Natural killer cell (primary cell): Measurements from ENCODE around the gene DENND5A. TPM values are rescaled to one million over a fixed set of nuclear protein-coding genes. Genes with fewer than 3 reads are reported as not detected.
A peak's percentile ranks its signal among the peaks of the same experiment; 100 is the strongest.

Source experiments
- ATAC-seq, 3 donors: fragments of 150-1000 bp in 2 of 3; fragments of 200-7000 bp in 1 of 3; cut with Tn5 transposase; 1 replicate in 1 of 3; 2 replicates in 2 of 3; pipeline ENCODE4 v1.10.0; 2021; ENCODE audit warnings: mild to moderate bottlenecking in 2 of 3, moderate library complexity in 2 of 3
- DNase-seq, 2 donors: peaks; one replicate each; pipeline versions ENCODE4 v3.0.0 to v3.0.0-alpha.2; 2013 to 2021; ENCODE audit warnings: mixed read lengths in 1 of 2
- H3K27ac ChIP-seq: one replicate; pipeline ENCODE4 v1.5.1; 2013; ENCODE audit warnings: mild to moderate bottlenecking, low read length
- H3K27me3 ChIP-seq: one replicate; pipeline ENCODE4 v1.6.1; 2013; ENCODE audit warnings: low read length; ENCODE audit not compliant: control insufficient read depth, insufficient read depth
- H3K36me3 ChIP-seq: one replicate; pipeline ENCODE4 v1.6.1; 2013; ENCODE audit warnings: low read length; ENCODE audit not compliant: control insufficient read depth, insufficient read depth
- H3K4me1 ChIP-seq: one replicate; pipeline ENCODE4 v1.6.1; 2013; ENCODE audit warnings: low read length; ENCODE audit not compliant: control insufficient read depth, insufficient read depth
- H3K4me3 ChIP-seq: one replicate; pipeline ENCODE4 v1.5.1; 2013; ENCODE audit warnings: low read length
- H3K9me3 ChIP-seq: one replicate; pipeline ENCODE4 v1.6.1; 2013; ENCODE audit warnings: low read length; ENCODE audit not compliant: control insufficient read depth, insufficient read depth
- H3K27ac Mint-ChIP-seq, 2 donors: one replicate each; pipeline ENCODE4 v1.8.0; 2022; ENCODE audit warnings: mild to moderate bottlenecking in 2 of 2, mixed read lengths in 2 of 2, moderate library complexity in 1 of 2
- H3K27me3 Mint-ChIP-seq, 2 donors: one replicate each; pipeline ENCODE4 v1.8.0; 2022; ENCODE audit warnings: low read depth in 2 of 2, mixed read lengths in 2 of 2
- H3K36me3 Mint-ChIP-seq: one replicate; pipeline ENCODE4 v1.8.0; 2022; ENCODE audit warnings: mixed read lengths
- H3K4me1 Mint-ChIP-seq, 2 donors: one replicate each; pipeline ENCODE4 v1.8.0; 2022; ENCODE audit warnings: mixed read lengths in 2 of 2
- H3K4me3 Mint-ChIP-seq: one replicate; pipeline ENCODE4 v1.8.0; 2022; ENCODE audit warnings: mild to moderate bottlenecking, moderate library complexity, mixed read lengths
- H3K9me3 Mint-ChIP-seq, 2 donors: one replicate each; pipeline ENCODE4 v1.8.0; 2022; ENCODE audit warnings: mixed read lengths in 2 of 2
- whole genome bisulfite sequencing: methylation state at CpG from one replicate; pipeline ENCODE4 v1.1.7; 2013; ENCODE audit warnings: missing lambda C conversion rate; ENCODE audit not compliant: insufficient coverage; 5-methylcytosine and 5-hydroxymethylcytosine counted together
- intact Hi-C: fragments of 100-400 bp; cut with micrococcal nuclease; formaldehyde crosslinking; loops from one replicate; pipeline ENCODE4 v1.14.2; 2022
- total RNA-seq, 4 donors: library from RNA; stranded (reverse); fragments of 120-200 nt in 1 of 4; gene quantifications; one replicate each; pipeline versions ENCODE4 v1.2.3 to v1.2.4, GENCODE V29; 2013 to 2022
- TF ChIP-seq, protein P1 (sequence below): fragments of 200-600 bp; IDR thresholded peaks from one replicate; pipeline ENCODE4 v1.8.0; 2022; ENCODE audit warnings: antibody characterized with exemption

DENND5A gene
- total RNA-seq, 3 donors from 2014 or later (not counting 1 experiment from before 2014, with no cell fraction given), result 23.8 to 42.5 (median 38.7) TPM

DNA sequence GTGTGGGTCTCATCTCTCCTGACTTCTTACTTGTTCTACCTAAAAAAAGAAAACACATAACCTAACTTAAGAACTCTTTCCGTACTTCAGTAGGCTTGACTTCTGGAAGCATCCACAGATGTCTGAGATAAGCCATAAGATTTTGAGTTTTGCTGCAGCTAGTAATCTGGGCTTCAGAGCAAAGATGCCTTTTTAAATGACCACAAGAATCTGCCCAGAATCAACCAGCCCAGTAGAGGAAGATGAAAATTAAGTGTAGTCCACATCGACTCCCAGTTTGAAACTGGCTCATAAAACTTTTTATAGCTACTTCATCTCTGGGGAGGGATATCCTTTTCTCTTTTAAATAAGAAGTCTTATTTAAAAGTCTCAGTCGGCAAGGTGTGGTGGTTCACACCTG is 10.7 kb downstream of the DENND5A start:
- H3K27ac Mint-ChIP-seq, result no peak overlapping the region

DNA sequence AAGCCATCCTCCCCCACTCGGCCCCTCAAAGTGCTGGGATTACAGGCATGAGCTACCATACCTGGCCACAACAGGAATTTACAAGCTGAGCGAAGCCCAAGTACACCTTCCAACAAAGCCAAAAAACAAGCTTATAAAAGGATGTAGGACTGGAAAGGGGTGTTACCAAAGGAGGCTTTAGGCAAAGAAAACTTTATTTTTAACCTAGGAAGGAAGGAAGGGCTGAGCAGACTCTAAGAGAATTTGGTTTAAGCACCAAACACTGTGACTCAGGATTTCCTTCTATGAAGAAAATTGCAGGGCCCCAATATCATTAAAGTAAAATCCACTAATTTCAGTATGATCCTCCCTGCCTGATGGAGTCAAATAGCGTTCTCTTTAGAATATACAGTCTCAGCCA is 12.1 kb downstream of the DENND5A start:
- Histone ChIP-seq H3K27me3 (no peaks in the 10 kb centered on the region), H3K4me3 (no peak overlapping the region), H3K9me3 (no peaks in the 10 kb centered on the region), H3K27ac (no peak overlapping the region), H3K36me3 (no peaks in the 10 kb centered on the region), H3K4me1 (peaks cover 15% of the 10 kb centered on the region)
- WGBS, result 40% methylated on average over 2 of the region's 3 CpGs
- intact Hi-C loops, result no loop called here
- TF ChIP-seq, protein P1, sequence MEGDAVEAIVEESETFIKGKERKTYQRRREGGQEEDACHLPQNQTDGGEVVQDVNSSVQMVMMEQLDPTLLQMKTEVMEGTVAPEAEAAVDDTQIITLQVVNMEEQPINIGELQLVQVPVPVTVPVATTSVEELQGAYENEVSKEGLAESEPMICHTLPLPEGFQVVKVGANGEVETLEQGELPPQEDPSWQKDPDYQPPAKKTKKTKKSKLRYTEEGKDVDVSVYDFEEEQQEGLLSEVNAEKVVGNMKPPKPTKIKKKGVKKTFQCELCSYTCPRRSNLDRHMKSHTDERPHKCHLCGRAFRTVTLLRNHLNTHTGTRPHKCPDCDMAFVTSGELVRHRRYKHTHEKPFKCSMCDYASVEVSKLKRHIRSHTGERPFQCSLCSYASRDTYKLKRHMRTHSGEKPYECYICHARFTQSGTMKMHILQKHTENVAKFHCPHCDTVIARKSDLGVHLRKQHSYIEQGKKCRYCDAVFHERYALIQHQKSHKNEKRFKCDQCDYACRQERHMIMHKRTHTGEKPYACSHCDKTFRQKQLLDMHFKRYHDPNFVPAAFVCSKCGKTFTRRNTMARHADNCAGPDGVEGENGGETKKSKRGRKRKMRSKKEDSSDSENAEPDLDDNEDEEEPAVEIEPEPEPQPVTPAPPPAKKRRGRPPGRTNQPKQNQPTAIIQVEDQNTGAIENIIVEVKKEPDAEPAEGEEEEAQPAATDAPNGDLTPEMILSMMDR, result no peak
- no peaks in the 10 kb centered on the region for H3K27me3 Mint-ChIP-seq
- no peak for DNase-seq
- no peak overlapping the region for H3K4me3 Mint-ChIP-seq
- no peak for ATAC-seq
- peaks cover 10 to 16% of the 10 kb centered on the region in 2 donors for H3K4me1 Mint-ChIP-seq
- H3K36me3 Mint-ChIP-seq, result no peaks in the 10 kb centered on the region
- H3K27ac Mint-ChIP-seq, result no peak overlapping the region
- no peaks in the 10 kb centered on the region for H3K9me3 Mint-ChIP-seq

More for the DNA sequence above, 10.7 kb downstream of the DENND5A start:
- intact Hi-C loops, result no loop called here
- no peaks in the 10 kb centered on the region for H3K36me3 Mint-ChIP-seq
- H3K4me3 Mint-ChIP-seq, result no peak overlapping the region
- Histone ChIP-seq H3K36me3 (no peaks in the 10 kb centered on the region), H3K9me3 (no peaks in the 10 kb centered on the region), H3K27ac (no peak overlapping the region), H3K4me1 (peaks cover 12% of the 10 kb centered on the region), H3K4me3 (no peak overlapping the region), H3K27me3 (no peaks in the 10 kb centered on the region)
- WGBS, result 88% methylated on average over 3 of the region's 3 CpGs
- H3K4me1 Mint-ChIP-seq, result peaks cover 10 to 16% of the 10 kb centered on the region in 2 donors
- no peak for DNase-seq
- TF ChIP-seq, protein P1, result no peak
- H3K9me3 Mint-ChIP-seq, result no peaks in the 10 kb centered on the region
- no peaks in the 10 kb centered on the region for H3K27me3 Mint-ChIP-seq
- no peak for ATAC-seq

DNA sequence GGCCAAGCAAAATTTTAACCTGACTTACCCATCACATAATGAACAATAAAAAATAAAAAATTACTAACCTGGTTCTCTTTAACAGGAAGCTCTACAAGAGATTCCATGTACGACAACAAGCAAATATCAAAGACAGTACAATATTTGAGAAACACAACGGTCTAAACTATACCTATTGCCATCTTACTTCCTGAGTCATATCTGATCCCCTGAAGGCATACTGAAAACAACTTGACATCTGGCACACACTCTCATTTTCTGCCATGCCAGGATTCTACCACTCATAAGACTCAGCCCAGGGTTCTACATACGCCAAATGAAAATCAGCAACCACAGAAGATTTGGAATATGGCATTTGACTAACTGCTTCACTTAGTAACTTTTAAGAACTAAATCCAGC is 13.8 kb downstream of the DENND5A start:
- Histone ChIP-seq H3K36me3 (no peaks in the 10 kb centered on the region), H3K9me3 (no peaks in the 10 kb centered on the region), H3K4me1 (peaks cover 16% of the 10 kb centered on the region), H3K27me3 (no peaks in the 10 kb centered on the region), H3K27ac (no peak overlapping the region), H3K4me3 (no peak overlapping the region)
- H3K9me3 Mint-ChIP-seq, result no peaks in the 10 kb centered on the region
- 67% methylated on average over 3 of the region's 3 CpGs for WGBS
- peak overlapping the region; percentile 42 for H3K4me3 Mint-ChIP-seq
- peaks cover 10 to 16% of the 10 kb centered on the region in 2 donors for H3K4me1 Mint-ChIP-seq
- H3K27me3 Mint-ChIP-seq, result no peaks in the 10 kb centered on the region
- intact Hi-C loops, result no loop called here
- no peaks in the 10 kb centered on the region for H3K36me3 Mint-ChIP-seq
- H3K27ac Mint-ChIP-seq, result peak overlapping the region in 1 of 2 donors; percentile 7
- peak in 1 of 2 donors; percentile 43 for DNase-seq
- TF ChIP-seq, protein P1, result no peak
- ATAC-seq, result no peak

DNA sequence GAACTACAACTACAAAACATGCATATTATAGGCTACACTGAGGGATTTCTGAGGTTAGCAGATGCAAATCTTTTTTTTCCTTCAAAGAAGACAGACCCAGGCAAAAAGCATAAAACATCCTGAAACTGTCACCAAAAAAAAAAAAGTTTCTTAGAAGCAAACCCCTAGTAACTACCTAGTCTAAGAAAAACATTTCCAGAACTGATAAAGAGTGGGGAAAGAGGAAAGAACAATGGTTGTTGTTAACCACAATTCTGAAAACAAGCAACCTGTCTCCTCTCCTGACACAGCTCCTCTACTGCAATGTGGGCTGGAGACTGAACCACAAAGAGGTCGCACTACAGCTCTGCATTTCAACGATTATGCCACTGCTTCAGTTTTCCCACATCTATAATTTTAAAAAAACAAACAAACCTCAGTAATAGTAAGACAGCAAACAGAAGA is 15.0 kb downstream of the DENND5A start:
- Histone ChIP-seq H3K36me3 (no peaks in the 10 kb centered on the region), H3K27ac (no peak overlapping the region), H3K4me1 (peaks cover 18% of the 10 kb centered on the region), H3K4me3 (no peak overlapping the region), H3K27me3 (no peaks in the 10 kb centered on the region), H3K9me3 (no peaks in the 10 kb centered on the region)
- intact Hi-C loops, result no loop called here
- H3K36me3 Mint-ChIP-seq, result no peaks in the 10 kb centered on the region
- TF ChIP-seq, protein P1, result no peak
- H3K4me1 Mint-ChIP-seq, result peaks cover 10 to 16% of the 10 kb centered on the region in 2 donors
- DNase-seq, result peak in 1 of 2 donors; percentile 78
- no peaks in the 10 kb centered on the region for H3K9me3 Mint-ChIP-seq
- 0% methylated on average over 2 of the region's 2 CpGs for WGBS
- no peaks in the 10 kb centered on the region for H3K27me3 Mint-ChIP-seq
- peak overlapping the region; percentile 73 for H3K4me3 Mint-ChIP-seq
- ATAC-seq, result peak; percentile 68 to 83 (median 72)
- peak overlapping the region; percentile 7 to 67 for H3K27ac Mint-ChIP-seq
